ENCODE data around the gene C17orf67.

The C17orf67 gene

DNA sequence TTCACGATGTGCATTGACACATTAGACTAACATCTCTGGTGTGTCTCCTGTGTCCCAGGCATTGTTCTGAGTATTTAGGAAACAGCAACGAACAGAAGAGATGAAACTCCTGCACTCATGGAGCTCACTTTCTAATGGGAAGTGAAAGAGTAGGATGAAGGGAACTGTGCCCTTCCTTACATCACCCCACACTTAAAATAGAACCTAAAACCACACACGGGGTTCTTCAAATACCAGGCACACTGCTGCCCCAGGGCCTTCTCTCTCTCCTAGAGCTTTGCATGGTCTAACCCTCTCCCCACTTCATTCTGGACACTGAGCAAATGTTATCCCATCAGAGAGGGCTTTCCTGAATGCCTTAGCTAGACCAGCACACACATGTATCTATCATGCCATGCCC, 46.4 kb upstream of the C17orf67 start:
- Histone ChIP-seq H3K4me2 (ENCODE audit: low read depth, low read length, poor library complexity, severe bottlenecking) (no peak overlapping the region), H3F3A (ENCODE audit: insufficient read depth) (no peaks in the 10 kb centered on the region), H3K4me3 (ENCODE audit: insufficient read depth, low read length, poor library complexity, severe bottlenecking) (no peak overlapping the region), H4K20me1 (ENCODE audit: low read depth, low read length) (no peaks in the 10 kb centered on the region), H2AFZ (ENCODE audit: low read depth, low read length, severe bottlenecking) (no peak overlapping the region), H3K79me2 (ENCODE audit: insufficient read depth, low read length) (no peaks in the 10 kb centered on the region), H3K27ac (ENCODE audit: low read depth, low read length) (no peak overlapping the region), H3K36me3 (ENCODE audit: low read length) (no peaks in the 10 kb centered on the region), H3K9me2 (replicated peaks; ENCODE audit: insufficient read depth, low read length) (no peaks in the 10 kb centered on the region), H3K27me3 (ENCODE audit: low read length) (no peaks in the 10 kb centered on the region), H3K9me3 (ENCODE audit: insufficient read depth, low read length) (no peaks in the 10 kb centered on the region), H3K9ac (ENCODE audit: low read length) (no peak overlapping the region)
- TF ChIP-seq EZH2phosphoT487 (conservative IDR thresholded peaks at IDR 0.05; ENCODE audit: low read length): no peak
- no peak for TF ChIP-seq CTCF (IDR thresholded peaks at IDR 0.05; ENCODE audit: insufficient read depth, low read length, poor library complexity, severe bottlenecking)

- no peak for TF ChIP-seq EZH2phosphoT487 (conservative IDR thresholded peaks at IDR 0.05; ENCODE audit: low read length)
- H4K20me1 ChIP-seq (ENCODE audit: low read depth, low read length): no peaks in the 10 kb centered on the region
- H2AFZ ChIP-seq (ENCODE audit: low read depth, low read length, severe bottlenecking): no peak overlapping the region
- H3K9ac ChIP-seq (ENCODE audit: low read length): no peak overlapping the region
- no peaks in the 10 kb centered on the region for H3K9me3 ChIP-seq (ENCODE audit: insufficient read depth, low read length)
- H3K27ac ChIP-seq (ENCODE audit: low read depth, low read length): no peak overlapping the region
- no peaks in the 10 kb centered on the region for H3K79me2 ChIP-seq (ENCODE audit: insufficient read depth, low read length)
- no peaks in the 10 kb centered on the region for H3K27me3 ChIP-seq (ENCODE audit: low read length)
- no peaks in the 10 kb centered on the region for H3K9me2 ChIP-seq (replicated peaks; ENCODE audit: insufficient read depth, low read length)
- H3K36me3 ChIP-seq (ENCODE audit: low read length): no peaks in the 10 kb centered on the region
- no peaks in the 10 kb centered on the region for H3F3A ChIP-seq (ENCODE audit: insufficient read depth)
- no peak overlapping the region for H3K4me3 ChIP-seq (ENCODE audit: insufficient read depth, low read length, poor library complexity, severe bottlenecking)
- no peak overlapping the region for H3K4me2 ChIP-seq (ENCODE audit: low read depth, low read length, poor library complexity, severe bottlenecking)
Measured at GRCh38 chr17:56879280-56879679, 45.6 kb upstream of the C17orf67 start.

GRCh38 chr17:56876766-56877179, 43.1 kb upstream of the C17orf67 start:
- Histone ChIP-seq H2AFZ (ENCODE audit: low read depth, low read length, severe bottlenecking) (no peak overlapping the region), H3K36me3 (ENCODE audit: low read length) (no peaks in the 10 kb centered on the region), H3F3A (ENCODE audit: insufficient read depth) (no peaks in the 10 kb centered on the region), H3K4me3 (ENCODE audit: insufficient read depth, low read length, poor library complexity, severe bottlenecking) (no peak overlapping the region), H3K27me3 (ENCODE audit: low read length) (no peaks in the 10 kb centered on the region), H3K9ac (ENCODE audit: low read length) (no peak overlapping the region), H3K9me2 (replicated peaks; ENCODE audit: insufficient read depth, low read length) (no peaks in the 10 kb centered on the region), H3K79me2 (ENCODE audit: insufficient read depth, low read length) (no peaks in the 10 kb centered on the region), H3K27ac (ENCODE audit: low read depth, low read length) (no peak overlapping the region), H4K20me1 (ENCODE audit: low read depth, low read length) (no peaks in the 10 kb centered on the region), H3K9me3 (ENCODE audit: insufficient read depth, low read length) (no peaks in the 10 kb centered on the region), H3K4me2 (ENCODE audit: low read depth, low read length, poor library complexity, severe bottlenecking) (no peak overlapping the region)
- TF ChIP-seq EZH2phosphoT487 (conservative IDR thresholded peaks at IDR 0.05; ENCODE audit: low read length) (no peak), CTCF (IDR thresholded peaks at IDR 0.05; ENCODE audit: insufficient read depth, low read length, poor library complexity, severe bottlenecking) (no peak)

- H2AFZ ChIP-seq (ENCODE audit: low read depth, low read length, severe bottlenecking): no peak overlapping the region
- no peak overlapping the region for H3K27ac ChIP-seq (ENCODE audit: low read depth, low read length)
- H4K20me1 ChIP-seq (ENCODE audit: low read depth, low read length): no peaks in the 10 kb centered on the region
- H3K4me3 ChIP-seq (ENCODE audit: insufficient read depth, low read length, poor library complexity, severe bottlenecking): no peak overlapping the region
- no peaks in the 10 kb centered on the region for H3K27me3 ChIP-seq (ENCODE audit: low read length)
- TF ChIP-seq CTCF (IDR thresholded peaks at IDR 0.05; ENCODE audit: insufficient read depth, low read length, poor library complexity, severe bottlenecking) (no peak), EZH2phosphoT487 (conservative IDR thresholded peaks at IDR 0.05; ENCODE audit: low read length) (no peak)
- no peaks in the 10 kb centered on the region for H3K9me3 ChIP-seq (ENCODE audit: insufficient read depth, low read length)
- peaks cover 2% of the 10 kb centered on the region; the same call in 1 of the 2 replicates for H3F3A ChIP-seq (ENCODE audit: insufficient read depth)
- no peaks in the 10 kb centered on the region for H3K79me2 ChIP-seq (ENCODE audit: insufficient read depth, low read length)
- no peaks in the 10 kb centered on the region for H3K9me2 ChIP-seq (replicated peaks; ENCODE audit: insufficient read depth, low read length)
- H3K9ac ChIP-seq (ENCODE audit: low read length): no peak overlapping the region
- 0 out of 2 replicates have a peak, but pooled peaks cover 2% of the 10 kb centered on the region for H3K36me3 ChIP-seq (ENCODE audit: low read length)
- no peak overlapping the region for H3K4me2 ChIP-seq (ENCODE audit: low read depth, low read length, poor library complexity, severe bottlenecking)
Measured at GRCh38 chr17:56870081-56870651, 36.4 kb upstream of the C17orf67 start.
